Left lobe of liver (tissue), 2 donors: ENCODE data around the gene NPR1. TPM values are rescaled to one million over a fixed set of nuclear protein-coding genes. Genes with fewer than 3 reads are reported as not detected.

ENCODE experiments used
- ATAC-seq: fragments of 200-7000 bp; cut with Tn5 transposase; one replicate; pipeline ENCODE4 v1.9.1; 2020; ENCODE audit warnings: mild to moderate bottlenecking, moderate library complexity
- DNase-seq: peaks from one replicate; pipeline ENCODE4 v3.0.0-alpha.2; 2020; ENCODE audit warnings: low spot score
- total RNA-seq: library from RNA; stranded (reverse); gene quantifications from one replicate; pipeline ENCODE4 v1.2.1, GENCODE V29; 2021
- donor health status: DM: no; HTN: no; CAD: no; lungs with moderate emphysema.
- donor health status: DM: no; HTN: yes; CAD: no.

Gene NPR1
- total RNA-seq, 1 donor from 2014 or later, result 7.1 TPM

DNA sequence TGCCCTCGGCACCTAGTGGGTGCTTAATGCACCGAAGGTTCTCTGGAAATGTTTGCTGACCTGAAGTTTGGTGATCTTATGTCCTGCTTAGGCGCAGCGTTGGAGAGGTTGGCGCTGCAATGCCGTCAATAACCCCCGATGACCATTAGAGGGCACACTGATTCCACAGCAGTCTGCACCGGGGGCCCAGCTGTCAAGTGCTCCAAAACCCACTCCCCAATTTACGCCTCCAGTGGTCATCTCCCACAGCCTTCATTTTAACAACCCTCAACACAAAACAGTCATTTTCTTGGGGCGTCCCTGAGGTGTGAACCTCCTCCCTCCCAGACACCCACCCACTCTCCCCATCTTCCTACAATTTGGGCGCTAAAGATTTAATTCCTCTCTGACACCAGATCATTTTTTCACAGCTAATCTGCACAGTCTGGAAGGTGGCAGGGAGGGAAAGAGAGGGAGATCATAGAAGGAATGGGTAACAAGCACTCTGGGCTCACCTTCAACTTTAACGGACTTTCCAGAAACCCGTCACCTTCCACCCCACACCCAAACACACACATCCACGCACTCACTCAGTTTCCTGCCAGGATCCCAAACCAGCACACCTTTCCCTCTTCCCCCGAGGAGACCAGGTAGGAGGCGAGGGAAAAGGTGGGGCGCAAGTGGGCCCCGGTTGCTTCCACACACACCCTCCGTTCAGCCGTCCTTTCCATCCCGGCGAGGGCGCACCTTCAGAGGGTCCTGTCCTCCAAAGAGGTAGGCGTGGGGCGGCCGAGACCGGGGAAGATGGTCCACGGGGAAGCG lies 570 bp upstream of the NPR1 start:
- ATAC-seq (peak; percentile 85), DNase-seq (peak; percentile 60)

DNA sequence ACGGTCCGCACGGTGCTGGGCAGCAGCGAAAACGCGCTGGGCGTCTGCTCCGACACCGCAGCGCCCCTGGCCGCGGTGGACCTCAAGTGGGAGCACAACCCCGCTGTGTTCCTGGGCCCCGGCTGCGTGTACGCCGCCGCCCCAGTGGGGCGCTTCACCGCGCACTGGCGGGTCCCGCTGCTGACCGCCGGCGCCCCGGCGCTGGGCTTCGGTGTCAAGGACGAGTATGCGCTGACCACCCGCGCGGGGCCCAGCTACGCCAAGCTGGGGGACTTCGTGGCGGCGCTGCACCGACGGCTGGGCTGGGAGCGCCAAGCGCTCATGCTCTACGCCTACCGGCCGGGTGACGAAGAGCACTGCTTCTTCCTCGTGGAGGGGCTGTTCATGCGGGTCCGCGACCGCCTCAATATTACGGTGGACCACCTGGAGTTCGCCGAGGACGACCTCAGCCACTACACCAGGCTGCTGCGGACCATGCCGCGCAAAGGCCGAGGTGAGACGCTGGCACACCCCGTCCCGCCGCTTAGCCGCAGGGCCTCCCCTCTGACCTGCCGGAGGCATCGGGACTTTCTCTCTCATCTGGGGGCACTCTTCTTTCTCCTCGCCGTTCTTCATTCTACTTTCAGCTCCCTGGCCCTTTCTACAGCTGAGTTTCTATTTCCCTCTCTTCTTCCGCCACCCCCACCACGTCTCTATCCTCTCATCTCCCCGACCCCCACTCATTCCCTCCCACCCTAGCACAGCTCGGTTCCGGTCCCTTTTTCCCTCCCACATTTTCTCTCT lies 1.0 kb downstream of the NPR1 start:
- peak; percentile 44 for ATAC-seq
- DNase-seq, result no peak

DNA sequence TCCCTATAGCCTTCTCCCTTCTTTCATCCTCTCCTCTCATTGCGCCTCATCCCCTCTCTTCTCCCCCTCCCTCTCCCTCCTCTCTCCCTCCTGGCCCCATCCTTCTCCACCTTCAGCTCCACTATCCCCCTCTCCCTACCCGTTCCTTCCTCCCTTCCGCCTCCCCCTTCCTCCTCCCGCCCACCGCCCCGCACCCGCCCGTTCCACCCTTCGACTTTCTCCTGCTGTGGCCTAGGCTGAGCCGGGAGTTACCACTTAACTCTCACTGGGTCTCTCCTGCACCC lies 1.6 kb downstream of the NPR1 start:
- ATAC-seq, result no peak
- DNase-seq, result no peak

- ATAC-seq (no peak), DNase-seq (no peak)
Observed at GRCh38 chr1:153682730-153683129, 4.2 kb downstream of the NPR1 start.

GRCh38 chr1:153683854-153684253 lies 5.4 kb downstream of the NPR1 start:
- no peak for DNase-seq
- no peak for ATAC-seq

GRCh38 chr1:153684892-153685291 lies 6.4 kb downstream of the NPR1 start:
- ATAC-seq (no peak), DNase-seq (no peak)

DNA sequence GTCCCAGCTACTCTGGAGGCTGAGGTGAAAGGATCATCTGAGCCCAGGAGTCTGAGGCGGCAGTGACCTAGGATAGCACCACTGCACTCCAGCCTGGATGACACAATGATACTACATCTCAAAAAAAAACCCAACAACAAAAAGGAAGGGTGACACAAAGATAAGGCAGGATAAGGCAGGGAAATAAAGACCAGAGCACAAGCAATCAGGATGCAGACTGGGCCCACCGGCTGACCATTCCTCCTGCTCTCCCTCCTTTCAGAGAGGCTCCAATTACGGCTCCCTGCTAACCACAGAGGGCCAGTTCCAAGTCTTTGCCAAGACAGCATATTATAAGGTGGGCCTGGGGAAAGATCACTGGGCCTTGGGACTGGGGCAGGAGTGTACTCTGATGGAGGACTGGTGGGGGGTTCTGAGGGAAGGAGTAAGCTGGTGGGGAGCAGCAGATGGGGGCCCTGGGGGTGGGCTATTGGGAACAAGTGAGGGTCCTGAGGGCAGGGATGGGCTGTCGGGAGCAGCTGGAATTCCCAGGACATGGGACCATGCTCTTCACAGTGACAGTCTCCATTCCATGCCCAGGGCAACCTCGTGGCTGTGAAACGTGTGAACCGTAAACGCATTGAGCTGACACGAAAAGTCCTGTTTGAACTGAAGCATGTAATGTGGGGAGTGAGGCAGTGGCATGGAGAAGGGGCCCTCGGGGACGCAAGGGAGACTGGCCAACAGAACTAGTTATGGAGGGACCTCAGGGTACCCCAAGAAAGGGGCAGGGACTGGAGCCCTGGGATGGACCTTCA lies 7.3 kb downstream of the NPR1 start:
- ATAC-seq, result no peak
- no peak for DNase-seq

DNA sequence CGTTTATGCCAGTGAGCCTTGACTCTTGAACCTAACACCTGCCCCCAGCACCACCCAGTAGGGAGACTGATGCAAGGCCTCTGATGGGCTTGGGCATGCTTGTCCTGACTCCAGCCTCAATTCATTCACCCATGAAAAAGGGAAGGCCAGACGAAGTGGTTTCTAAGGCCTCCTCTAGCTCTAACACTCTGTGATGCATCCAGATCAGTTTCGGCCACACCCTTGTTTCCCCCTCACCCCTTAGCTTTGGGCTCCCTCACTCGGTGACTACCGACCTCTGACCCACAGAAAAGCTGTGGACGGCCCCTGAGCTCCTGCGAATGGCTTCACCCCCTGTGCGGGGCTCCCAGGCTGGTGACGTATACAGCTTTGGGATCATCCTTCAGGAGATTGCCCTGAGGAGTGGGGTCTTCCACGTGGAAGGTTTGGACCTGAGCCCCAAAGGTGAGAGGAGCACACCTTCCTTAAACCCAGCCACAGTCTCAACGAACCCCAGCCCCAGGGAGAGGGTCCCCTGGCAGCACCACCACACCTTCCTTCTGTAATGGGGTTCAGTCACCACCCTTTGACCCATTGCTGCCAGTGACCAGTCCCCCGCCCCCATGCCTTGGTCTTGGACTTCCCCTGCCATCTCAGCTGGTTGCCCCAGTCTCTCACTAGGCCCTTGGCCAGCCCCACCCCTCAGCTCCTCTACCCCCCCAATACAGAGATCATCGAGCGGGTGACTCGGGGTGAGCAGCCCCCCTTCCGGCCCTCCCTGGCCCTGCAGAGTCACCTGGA lies 9.0 kb downstream of the NPR1 start:
- ATAC-seq, result no peak
- DNase-seq, result no peak

DNA sequence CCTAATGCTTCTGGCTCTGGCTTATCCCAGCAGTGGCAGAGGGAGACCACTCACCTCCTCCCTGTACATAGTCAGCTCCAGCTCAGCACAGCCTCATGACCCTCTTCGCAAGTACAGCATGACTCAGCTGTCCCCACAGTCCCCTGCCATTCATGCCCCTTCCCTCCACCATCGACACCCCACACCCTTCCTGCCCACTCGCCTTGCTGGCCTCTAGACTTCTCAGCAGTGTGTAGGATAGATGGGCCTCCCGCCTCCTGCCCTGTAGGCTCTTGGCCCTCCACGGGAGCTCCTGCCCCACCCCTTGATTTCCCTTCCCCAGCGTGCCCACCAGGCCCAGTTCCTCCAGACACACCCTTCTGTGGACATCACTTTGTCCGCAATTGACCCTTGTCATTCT lies 9.8 kb downstream of the NPR1 start:
- no peak for DNase-seq

DNA sequence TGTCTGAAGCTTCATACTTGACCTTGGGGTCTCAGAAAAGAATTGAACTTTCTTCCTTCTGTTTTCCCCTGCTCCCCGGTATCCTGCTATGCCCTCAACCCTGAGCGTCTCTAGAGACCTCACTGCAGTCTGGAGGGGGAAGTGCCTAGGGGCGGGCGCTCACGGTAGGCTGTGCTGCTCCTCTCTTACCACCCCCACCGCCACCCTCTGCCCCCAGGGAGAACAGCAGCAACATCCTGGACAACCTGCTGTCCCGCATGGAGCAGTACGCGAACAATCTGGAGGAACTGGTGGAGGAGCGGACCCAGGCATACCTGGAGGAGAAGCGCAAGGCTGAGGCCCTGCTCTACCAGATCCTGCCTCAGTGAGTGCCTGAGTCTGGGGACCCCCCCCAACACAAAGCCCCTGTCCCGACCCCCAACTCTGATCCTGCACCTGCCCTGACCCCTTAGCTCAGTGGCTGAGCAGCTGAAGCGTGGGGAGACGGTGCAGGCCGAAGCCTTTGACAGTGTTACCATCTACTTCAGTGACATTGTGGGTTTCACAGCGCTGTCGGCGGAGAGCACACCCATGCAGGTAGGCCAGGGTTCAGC lies 10.3 kb downstream of the NPR1 start:
- DNase-seq, result no peak
- ATAC-seq, result no peak

More for the DNA sequence above, 9.8 kb downstream of the NPR1 start:
- ATAC-seq, result no peak

- no peak for ATAC-seq
- DNase-seq, result no peak
Observed at GRCh38 chr1:153693466-153693865, 15.0 kb downstream of the NPR1 start.

DNA sequence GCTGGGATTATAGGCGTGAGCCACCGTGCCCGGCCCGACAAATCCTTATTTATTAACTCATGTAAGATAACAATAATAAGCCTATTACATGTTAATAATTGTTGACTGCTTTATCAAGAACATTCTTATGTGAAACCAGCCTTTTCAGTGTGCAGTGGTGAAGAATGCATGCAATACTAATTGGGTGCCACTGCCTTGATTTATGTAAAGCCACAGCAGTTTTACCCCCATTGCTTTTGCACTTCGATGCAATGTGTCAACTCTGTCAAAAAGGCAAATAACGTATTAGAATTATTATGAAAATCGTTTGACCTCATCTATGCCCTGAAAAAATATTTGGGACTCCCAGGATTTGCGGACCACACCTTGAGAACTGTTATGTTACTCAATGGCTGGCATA lies 18.3 kb downstream of the NPR1 start:
- no peak for ATAC-seq

DNA sequence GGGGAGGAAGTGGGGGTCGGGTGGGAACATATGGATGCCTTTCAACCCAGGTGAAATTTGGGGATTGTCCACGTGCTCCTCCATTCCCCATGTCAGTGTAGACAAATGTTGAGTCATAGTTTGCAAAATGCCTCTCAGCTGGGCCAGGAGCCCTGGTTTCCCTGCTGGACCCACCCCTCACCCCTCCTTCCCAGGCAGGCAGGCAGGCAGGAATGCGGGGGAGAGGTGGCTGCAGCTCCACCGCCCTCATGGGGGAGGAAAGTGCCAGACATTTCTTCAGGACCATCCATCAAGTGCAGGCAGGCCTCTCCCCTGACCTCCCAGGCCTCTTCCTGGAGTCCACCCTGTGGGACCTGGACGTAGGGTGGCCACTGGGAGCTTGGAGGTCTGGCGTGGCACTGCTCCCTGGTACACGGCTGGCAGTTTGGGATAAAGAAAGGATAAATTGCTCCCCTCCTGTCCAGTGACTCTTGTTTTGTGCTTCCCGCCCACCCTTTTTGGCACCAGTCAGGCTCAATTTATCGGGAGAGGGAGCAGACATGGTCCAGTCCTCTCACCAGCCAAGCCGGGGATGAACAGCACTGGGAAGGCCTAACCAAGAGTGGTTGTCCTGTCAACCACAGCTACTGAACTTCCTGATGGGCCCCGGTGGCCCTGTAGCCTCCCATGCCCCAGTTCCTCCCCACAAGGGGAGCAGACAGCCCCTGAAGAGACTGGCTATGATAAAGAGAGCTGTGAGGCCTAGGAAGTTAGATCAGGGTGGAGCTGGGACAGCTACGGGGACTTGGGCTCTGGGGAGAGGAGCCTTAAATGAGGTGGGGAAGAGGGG lies 18.9 kb downstream of the NPR1 start:
- ATAC-seq (peak; percentile 16), DNase-seq (no peak)

More for the DNA sequence above, 18.3 kb downstream of the NPR1 start:
- DNase-seq, result no peak

DNA sequence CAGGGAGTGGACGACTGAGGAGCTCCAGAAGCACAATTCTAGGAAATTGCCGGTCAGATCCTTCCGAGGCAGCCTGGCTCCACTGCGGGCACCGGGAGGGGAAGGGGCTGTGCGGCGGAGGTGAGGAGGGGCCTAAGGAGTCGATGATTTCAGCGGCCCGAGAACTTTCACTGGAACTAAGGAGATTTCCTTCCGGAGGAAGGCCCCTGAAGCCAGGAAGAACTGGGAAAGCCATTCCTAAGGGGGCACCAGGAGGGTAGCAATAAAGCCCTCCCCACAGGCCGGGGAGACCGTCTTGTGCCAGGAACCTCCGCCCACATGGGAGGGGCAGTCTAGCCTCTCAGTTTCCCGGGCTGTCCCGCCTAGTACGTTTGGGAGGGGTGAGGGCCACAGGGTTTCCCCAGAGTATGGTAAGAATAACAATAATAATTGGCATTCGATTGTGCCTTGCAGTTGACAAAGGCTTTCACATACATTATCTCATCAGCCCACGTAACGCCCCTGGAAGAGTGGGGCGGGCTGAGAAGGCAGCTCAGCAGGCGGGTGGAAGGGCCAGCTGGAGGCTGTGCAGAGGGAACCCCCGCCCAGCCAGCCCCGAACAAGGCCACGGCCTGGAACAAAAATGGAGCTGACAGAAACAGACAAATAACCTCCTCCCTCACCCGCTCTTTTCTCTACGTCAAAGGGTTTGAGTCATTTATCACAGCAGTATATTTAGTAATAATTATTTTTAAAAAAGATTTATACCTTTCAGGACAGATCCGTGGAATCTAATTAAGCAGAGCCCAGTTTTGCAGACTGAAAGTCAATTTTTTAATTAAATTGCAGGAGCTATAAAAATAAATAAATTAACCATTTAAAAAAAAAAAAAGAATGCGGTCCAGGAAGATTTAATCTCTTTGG lies 19.8 kb downstream of the NPR1 start:
- ATAC-seq, result peak; percentile 76

DNA sequence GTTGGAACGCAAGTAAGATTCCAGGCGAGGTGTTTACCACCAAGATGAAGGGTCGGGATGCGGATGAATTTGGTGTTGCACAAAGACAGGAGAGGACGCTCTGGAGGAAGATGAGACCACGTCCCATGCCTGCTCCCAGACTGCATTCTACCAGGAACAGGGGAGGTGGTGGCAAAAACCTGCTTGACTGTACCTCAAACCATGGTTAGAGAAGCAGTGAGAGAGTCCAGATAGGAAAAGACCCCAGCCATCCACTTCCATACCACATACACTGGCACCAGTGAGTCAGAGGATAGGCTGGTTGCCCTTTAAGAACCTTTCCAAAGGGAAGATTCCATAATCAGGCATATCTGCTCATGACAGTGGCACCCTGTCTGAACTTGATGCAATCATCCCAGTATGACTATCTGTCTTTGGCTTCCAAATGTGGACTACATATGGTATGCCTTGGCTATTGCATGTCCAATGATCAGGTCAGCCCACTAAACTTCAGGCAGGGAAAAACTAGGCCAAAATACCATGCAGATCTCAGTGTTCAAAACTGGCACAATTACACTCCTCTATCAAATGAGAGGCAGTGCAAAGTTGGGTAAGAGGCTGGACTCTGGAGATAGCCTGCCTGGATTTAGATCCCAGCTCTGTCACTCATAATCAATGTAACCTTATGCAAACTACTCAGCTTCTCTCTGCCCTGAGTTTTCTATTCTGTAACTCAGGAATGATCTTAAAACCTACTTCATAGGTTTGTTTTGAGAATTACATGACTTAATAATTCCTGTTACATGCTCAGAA lies 20.6 kb downstream of the NPR1 start:
- no peak for ATAC-seq
- no peak for DNase-seq

More for the DNA sequence above, 19.8 kb downstream of the NPR1 start:
- no peak for DNase-seq

- ATAC-seq, result no peak
- no peak for DNase-seq
Observed at GRCh38 chr1:153699768-153700167, 21.3 kb downstream of the NPR1 start.

DNA sequence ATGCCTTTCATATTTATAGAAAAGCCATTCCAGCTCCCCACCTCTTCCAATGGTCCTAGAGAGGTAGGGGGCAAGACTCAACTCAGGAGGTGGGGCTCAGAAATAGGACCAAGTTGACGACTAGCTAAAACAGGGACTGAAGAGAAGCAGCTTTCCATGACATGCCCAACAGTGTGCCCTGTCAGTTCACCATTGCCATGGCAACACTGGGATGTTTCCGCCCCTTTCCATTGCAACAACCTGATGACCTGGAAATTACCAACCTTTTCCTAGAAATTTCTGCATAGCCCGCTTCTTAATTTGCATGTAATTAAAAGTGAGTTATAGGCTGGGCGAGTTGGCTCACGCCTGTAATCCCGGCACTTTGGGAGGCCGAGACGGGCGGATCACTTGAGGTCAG lies 27.0 kb downstream of the NPR1 start:
- no peak for ATAC-seq

GRCh38 chr1:153711026-153711425 lies 32.5 kb downstream of the NPR1 start:
- ATAC-seq, result no peak
- DNase-seq, result no peak

More for the DNA sequence above, 27.0 kb downstream of the NPR1 start:
- no peak for DNase-seq
